ENCODE measurements around the gene NR1D2. TPM values are rescaled to one million over a fixed set of nuclear protein-coding genes. Genes with fewer than 3 reads are reported as not detected.
A peak's percentile ranks its signal among the peaks of the same experiment; 100 is the strongest.

The NR1D2 gene
- total and polyA plus RNA-seq, 2 of the 13 experiments (the other 11 are each of a cell fraction or from before 2014, with no cell fraction given) = 5.3 to 8.1 TPM

DNA sequence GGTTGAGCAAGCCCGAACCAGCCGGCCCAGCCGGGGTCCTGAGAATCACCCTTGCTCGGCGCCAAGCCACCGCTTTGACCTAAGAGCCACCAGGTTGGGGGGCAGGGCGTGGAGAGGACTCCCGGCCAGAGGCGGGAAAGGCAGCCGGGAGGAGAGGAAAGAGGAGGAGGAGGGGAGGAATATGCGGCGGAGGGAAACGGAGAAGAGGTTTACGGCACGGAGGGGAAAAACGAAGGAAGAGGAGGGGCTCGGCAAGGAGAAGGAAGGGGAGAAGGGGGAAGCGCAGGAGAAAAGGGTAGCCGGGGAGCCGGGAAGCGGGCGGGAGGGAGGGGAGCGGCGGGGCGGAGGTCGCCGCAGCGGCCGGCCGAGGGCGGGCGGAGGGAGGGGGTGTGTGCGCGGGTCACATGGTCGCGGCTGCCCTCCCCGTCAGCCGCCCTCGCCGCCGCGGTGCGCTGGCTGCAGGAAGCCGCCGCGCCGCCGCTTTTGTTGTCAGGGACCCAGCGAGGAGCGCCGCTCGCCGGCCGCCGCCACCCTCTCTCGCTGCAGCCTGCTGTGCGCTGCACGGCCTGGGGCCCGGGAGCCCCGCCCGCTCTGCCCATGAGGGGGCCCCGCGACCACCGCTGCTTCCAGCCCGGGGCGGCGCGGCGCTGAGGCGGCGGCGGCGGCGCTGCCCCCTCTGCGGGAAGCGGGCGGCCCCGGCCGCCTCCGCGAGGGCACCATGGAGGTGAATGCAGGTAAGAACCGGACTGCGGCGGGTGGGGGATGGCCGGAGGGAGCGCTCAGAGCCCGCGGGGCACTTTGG, at the start of gene NR1D2 (continued):
- TF ChIP-seq SAP130 (CRISPR knock-in tag; IDR thresholded peaks at IDR 0.05; ENCODE audit: low read depth) = peak; percentile 63; the same call in 1 of the 2 replicates
- peak; percentile 72 for TF ChIP-seq TFDP2 (CRISPR knock-in tag; IDR thresholded peaks at IDR 0.05)
- peak; percentile 17 for TF ChIP-seq YEATS4 (CRISPR knock-in tag; IDR thresholded peaks at IDR 0.05; ENCODE audit: borderline replicate concordance)
- TF ChIP-seq POLR2AphosphoS5 (IDR thresholded peaks at IDR 0.05; ENCODE audit: low read depth, low read length) = peak; percentile 29; the same call in 1 of the 2 replicates
- TF ChIP-seq ZSCAN21 (CRISPR knock-in tag; IDR thresholded peaks at IDR 0.05; ENCODE audit: borderline replicate concordance) = peak; percentile 13; the same call in 1 of the 2 replicates
- peak; percentile 26; the same call in 1 of the 2 replicates for TF ChIP-seq MED1 (CRISPR knock-in tag; IDR thresholded peaks at IDR 0.05)
- TF ChIP-seq, protein P1, sequence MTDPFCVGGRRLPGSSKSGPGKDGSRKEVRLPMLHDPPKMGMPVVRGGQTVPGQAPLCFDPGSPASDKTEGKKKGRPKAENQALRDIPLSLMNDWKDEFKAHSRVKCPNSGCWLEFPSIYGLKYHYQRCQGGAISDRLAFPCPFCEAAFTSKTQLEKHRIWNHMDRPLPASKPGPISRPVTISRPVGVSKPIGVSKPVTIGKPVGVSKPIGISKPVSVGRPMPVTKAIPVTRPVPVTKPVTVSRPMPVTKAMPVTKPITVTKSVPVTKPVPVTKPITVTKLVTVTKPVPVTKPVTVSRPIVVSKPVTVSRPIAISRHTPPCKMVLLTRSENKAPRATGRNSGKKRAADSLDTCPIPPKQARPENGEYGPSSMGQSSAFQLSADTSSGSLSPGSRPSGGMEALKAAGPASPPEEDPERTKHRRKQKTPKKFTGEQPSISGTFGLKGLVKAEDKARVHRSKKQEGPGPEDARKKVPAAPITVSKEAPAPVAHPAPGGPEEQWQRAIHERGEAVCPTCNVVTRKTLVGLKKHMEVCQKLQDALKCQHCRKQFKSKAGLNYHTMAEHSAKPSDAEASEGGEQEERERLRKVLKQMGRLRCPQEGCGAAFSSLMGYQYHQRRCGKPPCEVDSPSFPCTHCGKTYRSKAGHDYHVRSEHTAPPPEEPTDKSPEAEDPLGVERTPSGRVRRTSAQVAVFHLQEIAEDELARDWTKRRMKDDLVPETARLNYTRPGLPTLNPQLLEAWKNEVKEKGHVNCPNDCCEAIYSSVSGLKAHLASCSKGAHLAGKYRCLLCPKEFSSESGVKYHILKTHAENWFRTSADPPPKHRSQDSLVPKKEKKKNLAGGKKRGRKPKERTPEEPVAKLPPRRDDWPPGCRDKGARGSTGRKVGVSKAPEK (CRISPR knock-in tag; IDR thresholded peaks at IDR 0.05; ENCODE audit: borderline replicate concordance) = 0 out of 2 replicates have a peak, but pooled peaks have one; percentile 38
- TF ChIP-seq, protein P2, sequence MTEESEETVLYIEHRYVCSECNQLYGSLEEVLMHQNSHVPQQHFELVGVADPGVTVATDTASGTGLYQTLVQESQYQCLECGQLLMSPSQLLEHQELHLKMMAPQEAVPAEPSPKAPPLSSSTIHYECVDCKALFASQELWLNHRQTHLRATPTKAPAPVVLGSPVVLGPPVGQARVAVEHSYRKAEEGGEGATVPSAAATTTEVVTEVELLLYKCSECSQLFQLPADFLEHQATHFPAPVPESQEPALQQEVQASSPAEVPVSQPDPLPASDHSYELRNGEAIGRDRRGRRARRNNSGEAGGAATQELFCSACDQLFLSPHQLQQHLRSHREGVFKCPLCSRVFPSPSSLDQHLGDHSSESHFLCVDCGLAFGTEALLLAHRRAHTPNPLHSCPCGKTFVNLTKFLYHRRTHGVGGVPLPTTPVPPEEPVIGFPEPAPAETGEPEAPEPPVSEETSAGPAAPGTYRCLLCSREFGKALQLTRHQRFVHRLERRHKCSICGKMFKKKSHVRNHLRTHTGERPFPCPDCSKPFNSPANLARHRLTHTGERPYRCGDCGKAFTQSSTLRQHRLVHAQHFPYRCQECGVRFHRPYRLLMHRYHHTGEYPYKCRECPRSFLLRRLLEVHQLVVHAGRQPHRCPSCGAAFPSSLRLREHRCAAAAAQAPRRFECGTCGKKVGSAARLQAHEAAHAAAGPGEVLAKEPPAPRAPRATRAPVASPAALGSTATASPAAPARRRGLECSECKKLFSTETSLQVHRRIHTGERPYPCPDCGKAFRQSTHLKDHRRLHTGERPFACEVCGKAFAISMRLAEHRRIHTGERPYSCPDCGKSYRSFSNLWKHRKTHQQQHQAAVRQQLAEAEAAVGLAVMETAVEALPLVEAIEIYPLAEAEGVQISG (CRISPR knock-in tag; IDR thresholded peaks at IDR 0.05) = 0 out of 2 replicates have a peak, but pooled peaks have one; percentile 7
- peak; percentile 45 for TF ChIP-seq SKI (IDR thresholded peaks at IDR 0.05; ENCODE audit: partially characterized antibody)
- TF ChIP-seq ZNF790 (CRISPR knock-in tag; IDR thresholded peaks at IDR 0.05; ENCODE audit: borderline replicate concordance) = 0 out of 2 replicates have a peak, but pooled peaks have one; percentile 10
- peak; percentile 32; the same call in 1 of the 2 replicates for TF ChIP-seq TAF1 (CRISPR knock-in tag; IDR thresholded peaks at IDR 0.05)
- TF ChIP-seq, protein P3, sequence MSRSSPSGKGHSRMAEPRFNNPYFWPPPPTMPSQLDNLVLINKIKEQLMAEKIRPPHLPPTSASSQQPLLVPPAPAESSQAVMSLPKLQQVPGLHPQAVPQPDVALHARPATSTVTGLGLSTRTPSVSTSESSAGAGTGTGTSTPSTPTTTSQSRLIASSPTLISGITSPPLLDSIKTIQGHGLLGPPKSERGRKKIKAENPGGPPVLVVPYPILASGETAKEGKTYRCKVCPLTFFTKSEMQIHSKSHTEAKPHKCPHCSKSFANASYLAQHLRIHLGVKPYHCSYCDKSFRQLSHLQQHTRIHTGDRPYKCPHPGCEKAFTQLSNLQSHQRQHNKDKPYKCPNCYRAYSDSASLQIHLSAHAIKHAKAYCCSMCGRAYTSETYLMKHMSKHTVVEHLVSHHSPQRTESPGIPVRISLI (CRISPR knock-in tag; IDR thresholded peaks at IDR 0.05; ENCODE audit: borderline replicate concordance) = no peak
- TF ChIP-seq ZFY (CRISPR knock-in tag; IDR thresholded peaks at IDR 0.05) = peak; percentile 24
- TF ChIP-seq ZNF792 (CRISPR knock-in tag; IDR thresholded peaks at IDR 0.05) = no peak
- TF ChIP-seq CREB3 (CRISPR knock-in tag; IDR thresholded peaks at IDR 0.05) = no peak
- TF ChIP-seq FOXO1 (CRISPR knock-in tag; IDR thresholded peaks at IDR 0.05) = peak; percentile 19; the same call in 1 of the 2 replicates
- TF ChIP-seq ZNF263 (CRISPR knock-in tag; IDR thresholded peaks at IDR 0.05) = no peak
- TF ChIP-seq ZNF766 (CRISPR knock-in tag; IDR thresholded peaks at IDR 0.05; ENCODE audit: borderline replicate concordance) = no peak
- TF ChIP-seq HNRNPK (IDR thresholded peaks at IDR 0.05; ENCODE audit: low read depth, low read length, poor library complexity, severe bottlenecking) = peak; percentile 66
- TF ChIP-seq ZBTB7A (CRISPR knock-in tag; IDR thresholded peaks at IDR 0.05) = no peak

Data from HepG2 (cell line).